HG02970 (cell line): Measurements from ENCODE around the gene SLC6A18.

Experiments used
- ATAC-seq: cut with Tn5 transposase; IDR thresholded peaks from one replicate; pipeline ENCODE4 v1.9.1; 2021; ENCODE audit warnings: mild to moderate bottlenecking, moderate library complexity, moderate number of reproducible peaks; ENCODE audit not compliant: unreplicated experiment, low FRiP score

Gene SLC6A18

DNA sequence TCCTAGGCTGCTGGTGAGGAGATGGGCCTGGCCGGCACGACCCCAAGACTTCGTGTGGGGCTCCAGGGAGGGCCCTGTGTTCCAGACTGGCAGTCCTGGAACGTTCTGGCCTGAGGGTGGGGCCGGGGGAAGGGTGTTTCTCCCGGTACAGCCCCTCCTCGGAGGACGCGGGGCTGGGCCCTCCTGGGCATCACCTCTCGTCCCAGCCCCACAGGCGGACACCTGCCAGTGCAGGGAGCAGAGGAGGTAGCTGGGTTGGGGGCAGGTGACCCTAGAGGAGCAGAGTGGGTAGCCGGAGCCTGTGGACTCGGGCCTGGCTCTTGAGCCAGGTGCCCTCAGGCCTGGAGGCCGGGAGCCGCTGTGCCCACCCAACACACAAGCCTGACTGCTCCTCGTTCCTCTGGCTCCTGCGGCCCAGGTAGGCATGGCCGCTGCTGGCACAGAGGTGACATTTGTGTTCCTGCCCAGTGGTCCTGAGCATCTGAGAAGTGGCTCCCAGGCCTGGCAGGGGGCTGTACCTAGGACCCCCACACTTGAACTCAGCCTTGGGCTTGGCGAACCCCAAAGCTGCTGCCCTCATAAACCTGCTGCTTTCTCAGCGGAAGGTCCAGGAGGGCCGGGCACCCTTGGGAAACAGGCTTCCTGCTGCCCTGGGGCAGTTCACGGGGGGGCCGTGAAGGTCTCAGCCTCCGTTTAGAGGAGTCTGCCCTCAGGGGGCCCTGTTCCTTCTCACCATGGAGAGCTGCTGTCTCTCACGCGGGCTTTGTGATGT is 23.0 kb upstream of the SLC6A18 start:
- no peak for ATAC-seq

DNA sequence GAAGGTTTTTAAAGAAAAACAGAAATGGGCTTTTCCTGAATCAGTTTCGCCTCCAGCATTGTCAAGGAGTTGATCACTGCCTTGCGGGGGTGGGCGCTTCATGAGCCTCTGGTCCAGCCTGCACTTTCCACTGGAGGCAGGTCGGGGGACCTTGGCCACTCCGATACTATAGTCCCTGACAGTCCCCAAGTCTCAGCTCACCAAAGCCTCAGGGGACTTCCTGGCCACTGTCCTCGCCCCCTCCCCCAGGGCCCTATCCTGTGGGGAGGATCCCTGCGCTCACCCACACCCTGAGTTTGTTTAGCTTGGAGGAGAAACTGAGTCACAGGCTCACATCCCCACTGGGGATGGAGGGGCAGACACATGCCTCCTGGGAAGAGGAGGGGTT is 22.4 kb upstream of the SLC6A18 start:
- no peak for ATAC-seq

DNA sequence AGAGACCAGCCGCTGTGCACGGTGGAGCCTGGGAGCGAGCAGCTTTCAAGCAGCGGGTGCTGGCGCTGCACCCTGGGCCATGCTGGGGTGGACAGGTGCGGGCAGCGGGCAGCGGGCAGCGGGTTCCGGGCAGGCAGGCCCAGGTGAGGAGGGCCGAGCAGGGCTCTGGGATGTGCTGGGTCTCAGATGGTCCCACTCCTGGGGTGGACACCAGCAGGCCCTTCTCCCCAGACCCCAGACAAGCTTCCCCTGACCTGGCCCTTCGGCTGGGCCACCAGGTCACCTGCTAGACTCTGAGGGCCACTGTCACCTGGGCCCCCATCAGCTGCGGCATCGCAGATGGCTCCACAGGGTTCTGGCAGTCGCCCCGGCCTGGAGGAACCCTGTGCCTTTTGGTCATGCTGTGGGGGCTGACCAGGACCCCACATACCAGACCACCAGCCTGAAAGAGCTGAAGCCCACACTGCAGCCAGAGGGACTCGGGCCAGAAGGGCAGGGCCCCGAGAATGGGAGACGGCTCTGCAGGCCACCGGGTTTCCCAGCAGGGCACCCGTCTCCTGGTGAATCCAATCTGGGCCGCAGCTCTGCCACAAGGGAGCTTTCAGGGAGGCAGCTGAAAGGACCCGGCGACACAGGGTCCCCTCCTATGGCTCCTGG is 21.7 kb upstream of the SLC6A18 start:
- no peak for ATAC-seq

DNA sequence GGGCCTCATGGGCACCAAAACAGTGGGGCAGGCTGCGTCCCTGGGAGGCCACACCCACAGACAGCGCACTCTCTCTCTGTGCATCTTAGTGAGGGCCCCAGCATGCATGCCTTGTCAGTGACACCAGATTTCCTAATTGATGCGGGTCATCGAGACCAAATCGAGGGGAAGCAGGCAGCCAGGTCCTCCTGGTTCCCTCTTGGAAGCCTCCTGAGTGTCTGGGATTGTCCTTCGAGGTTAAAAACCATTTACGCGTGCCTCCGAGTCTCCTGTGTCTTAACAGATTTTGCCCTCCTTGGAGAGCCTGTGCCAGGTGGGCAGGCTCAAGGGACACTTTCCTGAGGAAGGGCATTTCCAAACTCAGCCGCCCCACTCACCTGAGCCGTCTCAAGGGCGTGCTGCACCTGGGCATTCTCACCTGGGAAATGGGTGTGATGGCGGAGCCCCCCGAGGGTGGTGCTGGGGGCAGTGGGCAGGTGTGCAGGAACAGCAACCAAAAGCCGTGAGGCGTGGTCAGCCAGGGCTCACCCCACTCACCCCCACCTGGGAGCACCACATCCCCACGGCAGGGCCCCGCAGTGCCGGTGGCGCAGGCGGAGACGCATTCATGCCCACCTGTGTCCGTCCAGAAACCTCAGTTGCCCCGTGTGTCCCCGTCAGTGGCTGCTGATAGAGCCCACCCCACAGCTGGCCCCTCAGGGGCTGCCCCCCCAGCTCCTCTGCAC is 21.1 kb upstream of the SLC6A18 start:
- no peak for ATAC-seq

DNA sequence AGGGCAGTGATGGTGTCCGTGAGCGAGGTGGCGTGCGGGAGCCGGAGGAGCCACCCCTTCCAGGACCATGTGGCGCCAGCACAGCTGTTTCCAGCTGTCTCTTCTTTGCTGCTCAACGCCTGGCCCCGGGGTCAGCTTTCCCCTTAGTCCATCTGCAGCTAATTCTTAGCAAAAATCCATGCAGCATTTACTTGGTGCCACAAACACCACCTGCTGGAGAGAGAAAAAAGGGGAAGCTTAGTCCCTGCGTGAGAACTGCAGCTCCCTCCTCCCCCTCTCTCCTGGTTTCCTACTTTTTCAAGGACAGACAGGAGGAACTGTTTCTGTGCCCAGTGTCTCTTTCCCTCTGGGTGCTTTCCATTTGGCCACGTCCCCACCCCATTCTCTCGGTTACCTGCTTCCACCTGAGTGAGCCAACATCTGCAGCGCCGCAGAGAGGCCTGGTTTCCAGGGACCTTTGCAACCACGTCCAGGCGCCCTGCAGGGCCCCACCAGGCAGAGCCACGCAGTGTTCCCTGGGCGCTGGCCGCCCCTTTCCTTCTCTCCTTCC is 20.4 kb upstream of the SLC6A18 start:
- ATAC-seq = no peak

DNA sequence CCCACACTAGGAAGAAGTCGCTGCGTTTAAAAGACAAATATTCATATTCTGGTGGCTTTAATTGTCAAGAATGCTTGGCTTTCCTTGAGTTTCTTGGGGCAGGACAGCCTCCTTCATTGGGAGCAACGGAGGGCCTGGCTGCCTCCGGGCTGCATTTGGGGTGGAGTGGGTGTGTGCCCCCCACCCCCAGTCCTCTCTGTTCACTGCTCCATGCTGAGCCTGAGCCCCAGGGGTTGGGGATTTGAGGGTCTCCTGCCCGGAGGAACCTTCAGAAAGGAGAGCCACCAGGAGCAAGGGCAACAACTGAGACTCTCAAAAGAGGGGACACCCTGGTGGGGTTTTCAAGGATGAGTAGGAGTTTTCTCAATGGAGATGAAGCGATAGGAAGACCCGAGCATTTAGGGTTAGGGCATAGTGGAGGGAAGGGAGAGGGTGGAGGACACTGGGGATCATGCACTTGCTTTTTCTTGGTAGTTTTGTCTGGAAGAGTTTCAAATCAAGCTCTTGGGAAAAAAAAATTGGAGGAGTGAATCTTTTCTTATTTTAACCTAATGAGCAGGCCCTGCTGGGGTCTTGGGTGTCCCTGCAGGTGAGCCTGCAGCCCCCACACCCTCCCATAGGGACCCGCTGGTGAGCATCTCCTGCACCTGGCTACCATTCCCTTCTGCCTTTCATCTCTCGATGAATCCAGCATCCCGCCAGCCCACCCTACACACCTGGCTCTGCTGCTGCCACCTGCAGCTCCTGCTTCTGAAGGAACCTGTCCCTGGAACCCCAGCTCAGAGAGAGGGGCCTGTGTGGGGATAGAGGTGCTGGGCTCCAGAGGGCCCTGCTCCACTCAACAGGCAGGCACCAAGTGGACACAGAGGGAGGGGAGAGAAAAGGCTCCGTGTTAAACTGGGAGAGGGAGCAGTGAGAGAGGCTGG is 19.7 kb upstream of the SLC6A18 start:
- no peak for ATAC-seq

DNA sequence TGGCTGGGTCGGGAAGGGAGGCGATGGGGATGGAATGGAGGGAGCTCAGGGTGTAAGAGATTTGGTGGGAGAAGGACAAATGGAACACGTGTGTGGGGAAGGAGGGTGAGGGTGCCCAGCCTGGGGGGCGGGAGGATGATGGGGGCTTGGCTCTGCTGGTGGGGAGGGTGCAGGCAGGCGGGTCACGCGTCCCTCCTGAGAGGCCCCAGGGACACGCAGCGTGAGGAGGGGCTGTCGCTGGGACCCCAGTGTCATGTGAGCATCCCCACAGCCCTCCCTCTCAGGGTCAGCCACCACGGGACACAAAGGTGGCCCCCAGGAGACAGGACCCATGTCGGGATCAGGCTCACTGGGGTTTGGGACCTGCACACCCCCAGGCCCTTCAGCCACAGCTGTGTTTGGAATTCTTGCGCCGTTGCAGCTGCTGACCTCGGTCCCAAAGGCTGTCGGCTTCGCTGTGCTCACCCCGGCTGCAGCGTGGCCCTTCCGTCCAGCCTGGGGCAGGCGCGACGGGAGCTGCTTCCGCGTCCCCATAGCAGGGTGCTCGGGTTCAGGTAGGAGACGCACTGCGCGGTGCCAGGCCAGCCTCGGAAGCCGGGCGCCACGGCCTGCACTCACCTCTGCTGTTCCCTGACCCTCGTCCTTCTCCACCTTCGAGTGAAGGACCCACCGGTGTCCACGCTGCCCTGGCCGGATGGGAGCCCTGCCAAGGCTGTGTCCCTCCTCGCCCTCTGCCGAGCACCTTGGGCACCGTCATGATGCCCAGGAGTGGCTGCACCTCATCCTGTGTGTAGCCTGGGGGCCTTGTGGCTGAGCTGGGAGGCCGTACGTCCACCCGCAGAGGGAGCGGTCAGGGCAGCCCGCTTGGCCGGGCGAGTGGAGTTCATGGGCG is 18.4 kb upstream of the SLC6A18 start:
- no peak for ATAC-seq

DNA sequence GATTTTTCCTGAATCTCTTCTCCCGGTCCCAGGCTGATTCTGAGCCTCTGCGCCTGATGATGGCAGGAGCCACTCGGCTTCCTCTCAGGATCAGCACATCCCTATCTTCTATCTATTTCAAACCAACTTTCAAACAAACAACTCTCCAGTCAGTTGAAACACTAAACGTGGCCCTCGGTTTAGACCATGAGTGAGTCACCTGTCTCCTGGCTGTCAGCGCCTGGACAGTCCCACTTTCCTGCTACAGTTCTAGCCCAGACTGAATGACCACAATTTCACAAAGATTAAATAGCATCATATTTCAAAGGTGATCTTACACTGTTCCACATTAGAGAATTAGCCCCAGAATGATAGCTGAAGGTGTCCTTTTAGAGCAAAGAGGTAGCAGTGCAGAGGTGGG is 17.6 kb upstream of the SLC6A18 start:
- ATAC-seq = no peak

DNA sequence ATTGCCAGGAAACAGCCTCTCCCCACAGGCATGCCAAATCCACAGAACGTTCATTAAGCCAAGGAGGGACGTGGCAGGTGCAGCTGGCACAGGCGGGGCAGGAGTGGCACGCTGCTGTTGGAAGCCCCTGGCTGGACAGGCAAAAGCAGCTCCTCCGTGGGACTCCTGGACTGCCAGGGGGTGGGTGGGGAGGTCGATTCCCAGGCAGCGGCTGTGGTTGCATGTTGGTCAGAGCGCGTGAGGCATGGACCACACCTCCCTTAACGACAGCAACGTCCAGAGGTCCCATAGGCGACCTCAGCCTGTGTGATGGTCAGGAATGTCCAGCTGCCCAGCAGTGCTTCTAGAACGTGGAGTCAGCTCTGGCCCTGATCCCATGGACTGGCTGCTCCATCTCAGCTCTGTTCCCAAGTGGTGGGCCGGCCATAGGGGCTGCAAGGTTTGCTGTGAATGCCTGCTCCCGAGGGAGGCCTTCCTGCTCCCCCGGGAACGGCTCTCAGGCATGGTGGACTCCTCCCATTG is 16.9 kb upstream of the SLC6A18 start:
- no peak for ATAC-seq

DNA sequence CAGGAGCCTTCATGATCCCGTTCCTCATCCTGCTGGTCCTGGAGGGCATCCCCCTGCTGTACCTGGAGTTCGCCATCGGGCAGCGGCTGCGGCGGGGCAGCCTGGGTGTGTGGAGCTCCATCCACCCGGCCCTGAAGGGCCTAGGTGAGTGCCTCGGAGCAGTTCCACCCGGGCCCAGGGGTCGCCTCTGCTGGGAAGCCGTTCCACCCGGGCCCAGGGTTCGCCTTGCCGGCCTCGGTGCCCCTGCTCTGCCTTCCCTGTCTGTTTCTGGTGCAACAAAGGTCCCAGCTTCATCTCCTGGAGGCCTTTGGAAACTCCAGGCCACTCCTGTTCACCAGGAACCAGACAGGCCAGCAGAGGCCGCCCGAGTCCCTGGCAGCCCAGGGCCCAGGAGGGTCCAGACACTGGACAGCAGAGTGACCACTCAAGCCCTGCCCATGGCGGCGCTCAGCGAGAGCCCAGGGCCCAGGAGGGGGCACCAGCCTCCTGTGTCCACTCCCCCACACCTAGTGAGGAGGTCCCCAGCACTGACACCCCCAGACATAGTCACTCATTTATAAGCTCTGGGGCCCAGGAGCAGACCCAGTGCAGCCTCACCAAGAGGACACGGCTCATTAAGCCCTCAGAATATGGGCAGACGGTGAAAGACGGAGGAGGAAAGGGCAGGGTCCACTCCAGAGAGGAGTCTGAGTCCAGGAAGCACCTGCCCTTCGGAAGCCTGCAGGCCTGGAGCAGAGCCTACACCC is 16.3 kb upstream of the SLC6A18 start:
- no peak for ATAC-seq

DNA sequence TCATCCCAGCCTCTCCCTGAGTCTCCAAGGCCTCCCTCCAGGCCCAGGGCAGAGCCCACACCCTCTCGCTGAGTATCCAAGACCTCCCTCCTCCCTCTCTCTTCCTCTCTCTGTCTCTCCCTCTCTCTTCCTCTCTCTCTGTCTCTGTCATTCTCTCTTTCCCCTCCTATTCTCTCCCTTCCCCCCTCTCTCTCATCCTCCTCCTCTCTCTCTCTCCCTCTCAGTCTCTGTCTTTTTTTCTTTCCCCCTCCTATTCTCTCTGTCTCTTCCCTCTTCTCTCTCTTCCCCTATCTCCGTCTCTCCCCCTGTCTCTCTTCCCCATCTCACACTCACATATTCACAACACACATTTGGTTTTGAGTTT is 15.7 kb upstream of the SLC6A18 start:
- no peak for ATAC-seq

DNA sequence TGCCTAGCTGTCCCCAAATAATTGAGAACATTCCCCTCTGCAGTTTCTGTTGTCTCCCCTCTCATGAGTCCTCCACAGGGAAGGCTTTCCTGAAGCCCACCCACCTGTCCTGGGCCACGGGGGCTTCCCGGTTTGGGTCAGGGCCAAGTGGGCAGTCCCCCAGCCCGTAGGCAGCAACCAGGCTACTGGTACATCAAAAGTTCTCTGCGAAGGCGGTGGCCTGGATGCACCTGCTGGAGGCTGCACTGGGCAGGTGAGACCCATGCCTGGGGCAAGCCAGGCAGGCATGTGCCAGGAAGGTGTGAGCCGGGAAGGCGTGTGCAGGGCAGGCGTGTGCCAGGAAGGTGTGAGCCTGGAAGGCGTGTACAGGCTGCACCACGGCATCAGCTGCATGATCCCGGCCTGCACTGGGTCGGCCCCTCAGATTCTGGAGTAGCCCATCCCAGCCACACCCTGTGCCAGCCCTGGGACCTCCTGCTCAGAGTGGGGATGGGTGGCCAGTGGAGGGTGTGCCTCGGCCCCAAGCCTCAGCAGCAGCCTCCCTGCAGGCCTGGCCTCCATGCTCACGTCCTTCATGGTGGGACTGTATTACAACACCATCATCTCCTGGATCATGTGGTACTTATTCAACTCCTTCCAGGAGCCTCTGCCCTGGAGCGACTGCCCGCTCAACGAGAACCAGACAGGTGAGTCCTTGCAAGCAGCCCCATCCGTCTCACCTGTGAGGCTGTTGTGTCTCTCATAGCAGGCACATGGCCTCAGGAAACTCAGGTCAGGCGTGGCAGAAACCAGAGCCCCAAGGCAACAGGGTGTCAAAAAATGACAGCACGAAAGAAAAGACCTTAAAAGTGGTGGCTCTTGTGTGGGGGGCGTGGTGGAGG is 15.0 kb upstream of the SLC6A18 start:
- no peak for ATAC-seq

DNA sequence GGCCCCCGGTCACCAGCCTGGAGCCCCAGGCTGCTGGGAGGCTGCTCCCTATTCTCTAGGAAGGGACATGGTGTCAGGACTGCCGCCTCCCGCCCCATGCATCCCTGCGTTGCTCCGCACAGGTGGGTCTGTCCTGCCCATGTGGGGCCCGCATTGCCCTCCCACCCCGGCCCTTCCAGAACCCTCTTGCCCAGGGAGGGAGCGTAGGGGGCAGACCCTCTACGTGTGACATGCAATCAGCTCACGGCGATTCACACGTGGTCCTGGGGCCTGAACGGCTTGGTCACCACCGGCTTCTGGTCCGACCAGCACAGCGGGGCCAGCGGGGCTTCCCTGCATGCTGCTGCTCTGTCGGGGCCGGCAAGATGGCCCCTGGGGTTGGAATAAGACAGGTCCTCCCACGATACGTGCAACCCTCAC is 14.3 kb upstream of the SLC6A18 start:
- ATAC-seq = no peak

DNA sequence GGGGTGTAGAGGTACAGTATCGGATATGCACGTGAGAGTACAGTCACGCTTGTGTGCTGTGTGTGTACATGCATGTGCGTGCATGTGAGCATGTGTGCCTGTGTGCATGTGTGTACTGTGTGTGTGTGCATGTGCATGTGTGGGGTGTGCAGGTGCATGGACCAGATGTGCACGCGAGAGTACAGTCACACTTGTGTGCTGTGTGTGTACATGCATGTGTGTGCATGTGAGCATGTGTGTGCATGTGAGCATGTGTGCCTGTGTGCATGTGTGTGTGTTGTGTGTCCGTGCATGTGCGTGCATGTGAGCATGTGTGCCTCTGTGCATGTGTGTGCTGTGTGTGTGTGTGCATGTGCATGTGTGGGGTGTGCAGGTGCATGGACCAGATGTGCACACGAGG is 13.5 kb upstream of the SLC6A18 start:
- no peak for ATAC-seq

DNA sequence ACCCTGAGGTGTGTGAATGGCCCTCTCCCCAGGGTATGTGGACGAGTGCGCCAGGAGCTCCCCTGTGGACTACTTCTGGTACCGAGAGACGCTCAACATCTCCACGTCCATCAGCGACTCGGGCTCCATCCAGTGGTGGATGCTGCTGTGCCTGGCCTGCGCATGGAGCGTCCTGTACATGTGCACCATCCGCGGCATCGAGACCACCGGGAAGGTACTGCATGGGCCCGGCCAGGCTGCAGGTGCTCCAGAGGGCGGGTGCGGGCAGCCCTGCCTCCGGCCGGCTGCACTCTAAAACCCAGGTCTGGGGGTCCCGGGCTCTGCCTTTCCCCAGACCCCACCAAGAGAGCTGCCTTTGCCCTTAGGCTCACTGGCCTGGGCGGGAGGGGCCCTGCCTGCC is 12.9 kb upstream of the SLC6A18 start:
- no peak for ATAC-seq

DNA sequence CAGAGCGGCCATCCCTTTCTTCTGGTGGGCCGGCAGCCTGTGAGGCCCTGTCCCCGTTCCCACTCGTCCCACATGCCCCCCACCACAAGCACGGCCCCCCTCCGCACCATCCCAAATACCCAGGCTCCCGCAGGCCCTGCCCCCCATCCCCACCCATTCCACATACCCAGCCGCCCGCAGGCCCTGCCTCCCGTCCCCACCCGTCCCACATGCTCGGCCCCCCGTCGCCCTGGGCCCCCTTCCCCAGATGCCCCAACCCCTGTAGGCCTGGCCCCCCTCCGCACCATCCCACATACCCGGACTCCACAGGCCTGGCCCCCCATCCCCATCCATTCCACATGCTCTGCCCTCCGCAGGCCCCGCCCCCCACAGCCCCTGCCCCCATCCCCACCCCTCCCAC is 12.3 kb upstream of the SLC6A18 start:
- no peak for ATAC-seq

DNA sequence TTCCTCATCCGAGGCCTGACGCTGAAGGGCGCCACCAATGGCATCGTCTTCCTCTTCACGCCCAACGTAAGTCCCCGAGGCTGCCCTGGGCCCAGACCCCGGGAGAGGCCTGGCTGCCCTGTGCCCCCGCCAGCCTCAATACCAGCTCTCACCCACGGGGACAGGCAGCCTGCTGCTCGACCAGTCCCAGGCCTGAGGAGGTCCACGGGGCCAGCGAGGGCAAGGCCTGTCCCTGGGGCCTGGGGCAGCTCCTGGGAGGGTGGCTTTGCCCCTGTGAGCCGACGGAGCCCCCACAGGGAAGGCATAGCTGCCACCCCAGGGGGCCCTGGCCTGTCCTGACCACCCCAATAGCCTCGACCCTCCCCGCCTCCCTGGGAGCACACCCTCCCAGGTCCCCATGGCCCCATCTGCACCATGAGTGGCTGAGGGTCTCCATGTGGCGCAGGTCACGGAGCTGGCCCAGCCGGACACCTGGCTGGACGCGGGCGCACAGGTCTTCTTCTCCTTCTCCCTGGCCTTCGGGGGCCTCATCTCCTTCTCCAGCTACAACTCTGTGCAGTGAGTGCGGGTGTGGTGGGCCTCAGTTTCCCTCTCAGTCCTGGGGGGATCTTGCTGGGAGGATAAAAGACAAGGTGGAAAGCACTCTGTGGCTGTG is 11.5 kb upstream of the SLC6A18 start:
- no peak for ATAC-seq
